Epithelial cell of proximal tubule (primary cell): Measurements from ENCODE around the gene MAN1B1. TPM values are rescaled to one million over a fixed set of nuclear protein-coding genes. Genes with fewer than 3 reads are reported as not detected.

ENCODE experiments used
- DNase-seq: peaks from one replicate; pipeline ENCODE4 v3.0.0-alpha.2; 2011; ENCODE audit warnings: low read depth
- H3K4me3 ChIP-seq: 2 replicates; pipeline ENCODE4 v1.5.1; 2011; ENCODE audit warnings: low read depth, mild to moderate bottlenecking, low read length
- total RNA-seq: library from RNA; depleted of rRNA; stranded (reverse); fragments of >200 nt; gene quantifications from 2 replicates; pipeline ENCODE4 v1.2.3, GENCODE V29; 2015
- TF ChIP-seq, protein P1 (sequence below): conservative IDR thresholded peaks from 2 replicates; pipeline ENCODE4 v1.5.1; 2012; ENCODE audit warnings: low read depth, mild to moderate bottlenecking, low read length

The MAN1B1 gene
- total RNA-seq, 1 donor from 2014 or later = 74.3 TPM

- TF ChIP-seq, protein P1, sequence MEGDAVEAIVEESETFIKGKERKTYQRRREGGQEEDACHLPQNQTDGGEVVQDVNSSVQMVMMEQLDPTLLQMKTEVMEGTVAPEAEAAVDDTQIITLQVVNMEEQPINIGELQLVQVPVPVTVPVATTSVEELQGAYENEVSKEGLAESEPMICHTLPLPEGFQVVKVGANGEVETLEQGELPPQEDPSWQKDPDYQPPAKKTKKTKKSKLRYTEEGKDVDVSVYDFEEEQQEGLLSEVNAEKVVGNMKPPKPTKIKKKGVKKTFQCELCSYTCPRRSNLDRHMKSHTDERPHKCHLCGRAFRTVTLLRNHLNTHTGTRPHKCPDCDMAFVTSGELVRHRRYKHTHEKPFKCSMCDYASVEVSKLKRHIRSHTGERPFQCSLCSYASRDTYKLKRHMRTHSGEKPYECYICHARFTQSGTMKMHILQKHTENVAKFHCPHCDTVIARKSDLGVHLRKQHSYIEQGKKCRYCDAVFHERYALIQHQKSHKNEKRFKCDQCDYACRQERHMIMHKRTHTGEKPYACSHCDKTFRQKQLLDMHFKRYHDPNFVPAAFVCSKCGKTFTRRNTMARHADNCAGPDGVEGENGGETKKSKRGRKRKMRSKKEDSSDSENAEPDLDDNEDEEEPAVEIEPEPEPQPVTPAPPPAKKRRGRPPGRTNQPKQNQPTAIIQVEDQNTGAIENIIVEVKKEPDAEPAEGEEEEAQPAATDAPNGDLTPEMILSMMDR = no peak
- DNase-seq = no peak
- H3K4me3 ChIP-seq = peak overlapping the region; percentile 46
Measured at GRCh38 chr9:137041124-137041523, 45.7 kb upstream of the MAN1B1 start.

DNA sequence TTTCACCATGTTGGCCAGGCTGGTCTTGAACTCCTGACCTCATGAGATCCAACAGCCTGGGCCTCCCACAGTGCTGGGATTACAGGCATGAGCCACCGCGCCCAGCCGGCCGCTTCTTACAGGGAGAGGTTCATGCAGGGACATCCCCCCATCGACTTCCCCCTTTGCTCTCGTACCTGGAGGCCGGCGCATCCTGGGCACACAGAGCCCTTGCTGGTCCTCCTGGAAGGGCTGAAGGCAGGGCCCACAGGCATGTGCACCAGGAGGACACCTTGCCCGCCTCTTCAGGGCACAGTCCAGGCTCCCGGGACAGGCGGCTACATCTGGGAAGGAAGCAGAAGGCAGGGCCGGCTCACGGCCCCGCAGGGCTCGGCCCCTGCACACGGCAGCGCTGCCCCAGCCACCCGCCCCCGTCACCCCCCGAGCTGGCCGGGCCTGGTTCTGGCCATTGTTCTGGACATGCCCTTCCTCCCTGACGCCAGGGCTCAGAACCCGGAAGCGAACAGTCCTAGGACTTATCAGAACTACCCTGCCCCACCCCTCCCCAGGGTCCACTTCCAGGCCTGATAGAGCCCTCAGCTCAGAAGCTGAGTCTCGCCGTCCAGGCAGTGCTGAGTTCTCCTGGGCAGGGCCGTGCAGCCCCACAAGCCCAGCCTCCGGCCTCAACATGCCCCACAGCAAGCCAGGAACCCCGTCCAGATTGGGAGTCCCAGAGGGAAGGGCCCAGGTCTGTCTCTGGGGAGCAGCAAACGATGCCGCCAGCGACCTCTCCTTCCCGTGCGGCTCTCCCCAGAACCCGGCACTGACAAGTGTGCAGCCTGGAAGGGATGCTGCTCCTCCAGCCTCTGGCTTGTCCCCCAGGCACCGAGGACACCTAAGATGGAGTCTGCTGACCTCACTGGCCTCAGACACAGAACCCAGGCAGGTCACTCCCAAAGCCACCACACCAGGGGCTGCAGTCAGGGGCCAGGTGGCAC, 43.7 kb upstream of the MAN1B1 start:
- TF ChIP-seq, protein P1 = no peak
- DNase-seq = no peak
- no peak overlapping the region for H3K4me3 ChIP-seq

DNA sequence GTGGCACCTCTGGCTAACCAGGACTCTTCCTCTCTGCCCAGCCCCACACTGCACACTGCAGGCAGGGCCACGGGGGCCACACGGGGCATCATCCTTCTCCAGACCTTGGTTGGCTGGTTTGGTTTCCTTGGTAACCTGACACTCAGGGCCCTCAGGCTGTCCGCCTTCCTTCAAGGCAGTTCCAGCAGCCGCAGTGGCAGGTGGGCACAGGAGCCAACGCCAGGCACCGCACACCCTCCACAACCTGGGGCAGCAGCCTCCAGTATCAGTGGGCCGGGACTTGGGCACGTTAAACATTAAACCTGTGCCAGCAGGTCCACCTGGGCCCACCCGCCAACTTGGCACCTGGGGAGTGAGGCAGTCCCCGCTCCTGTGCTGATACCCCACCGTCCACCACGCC, 42.7 kb upstream of the MAN1B1 start:
- TF ChIP-seq, protein P1 = no peak
- H3K4me3 ChIP-seq = peak overlapping the region; percentile 71
- no peak for DNase-seq

DNA sequence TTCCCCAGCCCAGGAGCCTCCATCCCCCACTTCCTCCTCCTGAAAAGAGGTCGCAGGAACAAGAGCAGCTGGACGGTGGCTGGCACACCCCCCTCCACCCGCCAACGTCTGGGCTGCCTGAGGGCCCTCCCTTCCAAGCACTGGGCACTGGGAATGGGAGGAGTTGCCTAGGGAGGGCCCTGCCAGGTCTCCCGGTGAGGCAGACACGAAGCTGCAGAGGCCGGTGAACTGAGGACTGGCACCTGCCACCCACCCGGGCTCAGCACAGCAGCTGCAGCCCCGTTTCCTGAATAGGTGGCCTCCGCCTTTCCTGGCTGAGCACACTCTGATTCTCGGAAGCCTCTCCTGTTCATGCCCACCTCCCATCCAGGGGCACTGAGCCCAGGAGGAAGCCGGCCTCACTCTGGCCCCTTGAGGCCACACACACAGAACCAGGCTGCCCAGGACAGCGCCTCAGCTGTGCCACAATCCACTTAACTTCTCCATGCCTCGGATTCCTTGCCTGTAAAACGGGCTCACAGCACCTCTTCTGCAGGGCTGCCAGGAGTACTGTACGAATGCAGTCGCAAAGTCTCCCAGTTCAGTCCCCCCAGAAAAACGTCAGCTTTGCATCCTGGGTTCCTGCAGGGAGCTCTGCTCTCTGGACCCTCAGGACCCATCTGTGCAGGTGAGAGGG, 42.1 kb upstream of the MAN1B1 start:
- TF ChIP-seq, protein P1 = no peak
- H3K4me3 ChIP-seq = peak overlapping the region; percentile 71
- no peak for DNase-seq

DNA sequence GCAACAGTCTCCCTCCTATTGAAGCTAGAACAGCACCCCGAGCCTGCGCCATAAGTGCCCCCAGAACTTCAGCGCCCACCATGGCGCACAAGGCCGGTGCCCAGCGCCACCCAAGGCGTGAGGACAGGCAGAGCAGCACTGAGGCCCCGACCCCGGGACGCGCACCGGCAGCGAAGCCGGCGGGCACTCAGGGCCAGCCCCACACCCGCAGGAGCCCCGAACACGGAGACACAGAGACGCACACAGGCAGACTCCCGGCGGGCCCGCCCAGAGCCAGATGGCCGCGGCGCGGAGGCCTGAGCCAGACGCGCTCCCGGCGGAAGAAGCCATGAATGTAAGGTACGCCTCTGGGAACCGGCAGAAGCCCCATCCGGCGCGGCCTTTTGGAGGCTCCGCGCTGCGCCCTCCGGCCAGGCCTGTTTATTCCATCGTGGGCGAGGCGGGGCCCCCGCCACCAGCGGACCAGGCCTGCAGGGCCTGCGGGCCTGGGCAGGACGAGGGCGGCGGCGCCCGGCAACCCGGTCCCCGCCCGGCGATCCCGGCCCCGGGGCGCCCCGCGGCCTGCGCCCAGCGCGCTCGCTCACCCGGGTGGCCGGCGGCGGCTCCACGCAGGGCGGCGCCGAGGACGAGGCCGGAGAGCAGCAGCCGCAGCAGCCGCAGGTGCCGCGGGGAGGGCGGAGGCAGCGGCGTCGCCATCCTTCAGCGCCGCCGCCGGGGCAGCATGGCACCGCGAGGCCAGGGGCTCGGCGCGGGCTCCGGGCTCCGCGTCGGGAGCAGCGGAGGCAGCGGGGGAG, 41.3 kb upstream of the MAN1B1 start:
- TF ChIP-seq, protein P1 = no peak
- DNase-seq = no peak
- peak overlapping the region; percentile 71 for H3K4me3 ChIP-seq

DNA sequence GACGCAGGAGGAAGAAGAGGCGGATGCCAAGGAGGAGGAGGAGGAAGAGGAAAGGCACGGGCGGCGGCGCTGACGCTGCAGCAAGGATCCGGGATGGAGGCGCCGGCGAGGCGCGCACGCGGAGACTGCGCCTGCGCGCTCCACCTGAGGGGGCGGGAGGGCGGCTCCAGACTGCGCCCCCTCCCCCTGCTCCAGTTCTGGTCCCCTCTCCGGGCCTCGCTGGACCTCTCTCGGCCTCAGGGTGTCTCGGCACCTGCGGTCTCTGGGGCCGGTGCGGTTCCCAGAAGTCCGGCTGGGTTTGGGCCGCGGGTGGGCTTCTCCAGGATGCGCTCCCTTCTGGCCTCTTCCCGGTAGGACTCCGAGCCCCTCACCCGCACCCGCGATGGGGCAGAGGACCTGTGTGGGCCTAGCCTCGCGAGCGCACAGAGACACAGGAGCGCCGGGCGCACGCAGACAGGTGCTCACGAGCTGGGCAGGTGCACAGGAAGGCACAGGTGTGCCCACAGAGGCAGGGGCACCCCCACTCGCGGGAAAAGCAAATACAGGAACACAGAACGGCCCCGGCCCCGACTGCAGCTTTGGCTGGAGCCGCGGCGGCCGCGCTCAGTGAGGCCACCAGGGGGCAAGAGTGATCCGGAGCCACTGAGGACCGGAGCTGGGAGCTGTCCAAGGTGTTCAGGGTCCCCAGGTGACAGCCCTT, 40.5 kb upstream of the MAN1B1 start, which contains the start of gene NPDC1:
Gene NPDC1 (minus strand): TSS at position 90 of the 700 bp plus-strand sequence. CDS start 188 bp downstream, outside the sequence.
- TF ChIP-seq, protein P1 = peak; percentile 82
- peak within 1 kb of the TSS; percentile 71 for H3K4me3 ChIP-seq
- no peak for DNase-seq
